ENCODE results near the gene ICE2. TPM values are rescaled to one million over a fixed set of nuclear protein-coding genes. Genes with fewer than 3 reads are reported as not detected.

ICE2 gene
- total RNA-seq (100 to 1,000 TPM in 1 of 5 donors, 10 to 100 TPM in 4; 17.4 to 127 (median 41.9) TPM), polyA plus RNA-seq (10 to 100 TPM; 10.5 to 30.9 (median 10.9) TPM)
- long read RNA-seq, donor 1, full-length matches to known transcripts = 2 of 2 reads
- long read RNA-seq, donor 1, partial matches to known transcripts = 0 of 2 reads
- long read RNA-seq, donor 1, other reads (novel, unspliced or antisense) = 0 of 2 reads
- long read RNA-seq, donor 2, full-length matches to known transcripts = 1 of 1 reads
- long read RNA-seq, donor 2, partial matches to known transcripts = 0 of 1 reads
- long read RNA-seq, donor 2, other reads (novel, unspliced or antisense) = 0 of 1 reads
- long read RNA-seq, donor 3, full-length matches to known transcripts = 4 of 4 reads
- long read RNA-seq, donor 3, partial matches to known transcripts = 0 of 4 reads
- long read RNA-seq, donor 3, other reads (novel, unspliced or antisense) = 0 of 4 reads
- long read RNA-seq, donor 4 = 0 reads
- long read RNA-seq, donor 5, full-length matches to known transcripts = 3 of 3 reads
- long read RNA-seq, donor 5, partial matches to known transcripts = 0 of 3 reads
- long read RNA-seq, donor 5, other reads (novel, unspliced or antisense) = 0 of 3 reads
- long read RNA-seq, donor 6, full-length matches to known transcripts = 5 of 5 reads
- long read RNA-seq, donor 6, partial matches to known transcripts = 0 of 5 reads
- long read RNA-seq, donor 6, other reads (novel, unspliced or antisense) = 0 of 5 reads
- long read RNA-seq, donor 7, full-length matches to known transcripts = 7 of 7 reads
- long read RNA-seq, donor 7, partial matches to known transcripts = 0 of 7 reads
- long read RNA-seq, donor 7, other reads (novel, unspliced or antisense) = 0 of 7 reads
- long read RNA-seq, donor 8, full-length matches to known transcripts = 1 of 1 reads
- long read RNA-seq, donor 8, partial matches to known transcripts = 0 of 1 reads
- long read RNA-seq, donor 8, other reads (novel, unspliced or antisense) = 0 of 1 reads
- long read RNA-seq, donor 9, full-length matches to known transcripts = 1 of 1 reads
- long read RNA-seq, donor 9, partial matches to known transcripts = 0 of 1 reads
- long read RNA-seq, donor 9, other reads (novel, unspliced or antisense) = 0 of 1 reads
- long read RNA-seq, donor 10, partial matches to known transcripts = 0 of 1 reads
- long read RNA-seq, donor 10, other reads (novel, unspliced or antisense) = 0 of 1 reads

GRCh38 chr15:60478566-60479360 lies at the start of gene ICE2:
Gene ICE2, minus strand, starts transcription at chr15:60479142. Its CDS starts 1,165 bp downstream, at chr15:60477977.
- H3K27me3 ChIP-seq = no peaks in the 10 kb centered on the region
- TF ChIP-seq POLR2A (IDR thresholded peaks at IDR 0.05) = peak in 2 of 4 donors; percentile 79 to 80
- peak; percentile 98 to 99 (median 98) for TF ChIP-seq POLR2AphosphoS5 (IDR thresholded peaks at IDR 0.05)
- no peak for TF ChIP-seq CTCF (IDR thresholded peaks at IDR 0.05)
- H3K9me3 ChIP-seq = no peaks in the 10 kb centered on the region
- peak; percentile 98 to 99 for DNase-seq
- H3K4me1 ChIP-seq = peaks cover 21 to 58% (median 39%) of the 10 kb centered on the region in 4 donors
- intact Hi-C loops (cut with DNase I; ENCODE audit: low total_unique reads) = no loop called here
- peak within 1 kb of the TSS; percentile 62 to 76 (median 74) for H3K4me3 ChIP-seq
- WGBS, 5 donors = 0% methylated on average over 42 to 57 of the region's 57 CpGs
- peaks cover 0 to 18% (median 13%) of the 10 kb centered on the region in 4 donors for H3K36me3 ChIP-seq
- H3K27ac ChIP-seq = peak within 1 kb of the TSS; percentile 94 to 96 (median 95)

- Histone ChIP-seq H3K36me3 (peaks cover 0 to 8% (median 4%) of the 10 kb centered on the region in 4 donors), H3K4me1 (peaks cover 0 to 39% (median 19%) of the 10 kb centered on the region in 4 donors), H3K4me3 (no peak overlapping the region), H3K27ac (no peak overlapping the region), H3K27me3 (no peaks in the 10 kb centered on the region), H3K9me3 (no peaks in the 10 kb centered on the region)
- intact Hi-C loops (cut with DNase I; ENCODE audit: low total_unique reads) = no loop called here
- TF ChIP-seq EP300 (IDR thresholded peaks at IDR 0.05) (no peak), POLR2A (IDR thresholded peaks at IDR 0.05) (no peak), POLR2AphosphoS5 (IDR thresholded peaks at IDR 0.05) (no peak), CTCF (IDR thresholded peaks at IDR 0.05) (no peak)
- WGBS, 5 donors = 73 to 91% (median 84%) methylated on average over 1 of the region's 1 CpG
- no peak for DNase-seq
Measured at GRCh38 chr15:60528530-60528929, 49.6 kb upstream of the ICE2 start.

GRCh38 chr15:60527456-60527855 lies 48.5 kb upstream of the ICE2 start:
- TF ChIP-seq POLR2AphosphoS5 (IDR thresholded peaks at IDR 0.05) (no peak), EP300 (IDR thresholded peaks at IDR 0.05) (no peak), CTCF (IDR thresholded peaks at IDR 0.05) (no peak)
- no peak overlapping the region for H3K27ac ChIP-seq
- no peak overlapping the region for H3K4me3 ChIP-seq
- intact Hi-C loops (cut with DNase I; ENCODE audit: low total_unique reads) = no loop called here
- H3K9me3 ChIP-seq = no peaks in the 10 kb centered on the region
- H3K27me3 ChIP-seq = no peaks in the 10 kb centered on the region
- H3K36me3 ChIP-seq = peaks cover 0 to 8% (median 4%) of the 10 kb centered on the region in 4 donors
- WGBS, 5 donors = 81 to 86% (median 85%) methylated on average over 4 of the region's 4 CpGs
- no peak for DNase-seq
- peaks cover 0 to 39% (median 19%) of the 10 kb centered on the region in 4 donors for H3K4me1 ChIP-seq

Measured in stomach (tissue), 19 donors.